Activated T-helper 1 cell treated with anti-CD3 and anti-CD28 coated beads, Interleukin-2, amount 50 U/mL, for 16 hours (primary cell): ENCODE data around the gene EPB42.

Experiments
- DNase-seq, 2 donors: peaks; one replicate each; pipeline ENCODE4 v3.0.0-alpha.2; 2020; ENCODE audit warnings: low read depth in 1 of 2, low spot score in 1 of 2

The EPB42 gene

DNA sequence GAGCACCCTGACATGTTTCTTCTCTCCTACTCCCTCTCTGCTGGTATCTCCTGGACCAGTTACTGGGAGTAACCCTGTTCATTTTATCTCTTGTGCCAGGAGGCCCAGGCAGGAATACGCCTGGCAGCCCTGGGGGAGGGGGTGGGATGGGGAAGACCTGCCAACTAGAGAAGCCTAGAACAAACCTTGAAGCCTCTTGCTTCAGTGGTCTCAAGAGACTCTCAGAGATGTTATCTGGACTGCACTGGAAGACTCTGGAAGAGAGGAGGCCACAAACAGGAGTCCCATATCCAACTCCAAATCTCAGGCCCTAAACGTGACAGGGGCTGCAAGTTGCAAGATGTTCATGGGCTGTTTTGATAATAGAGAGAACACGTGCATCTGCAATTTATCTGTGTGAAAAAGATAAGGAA is at the start of gene EPB42:
TSS of gene EPB42 (minus strand) at position 28 of the 413 bp plus-strand sequence. CDS start 193 bp downstream, outside the sequence.
- no peak for DNase-seq

DNA sequence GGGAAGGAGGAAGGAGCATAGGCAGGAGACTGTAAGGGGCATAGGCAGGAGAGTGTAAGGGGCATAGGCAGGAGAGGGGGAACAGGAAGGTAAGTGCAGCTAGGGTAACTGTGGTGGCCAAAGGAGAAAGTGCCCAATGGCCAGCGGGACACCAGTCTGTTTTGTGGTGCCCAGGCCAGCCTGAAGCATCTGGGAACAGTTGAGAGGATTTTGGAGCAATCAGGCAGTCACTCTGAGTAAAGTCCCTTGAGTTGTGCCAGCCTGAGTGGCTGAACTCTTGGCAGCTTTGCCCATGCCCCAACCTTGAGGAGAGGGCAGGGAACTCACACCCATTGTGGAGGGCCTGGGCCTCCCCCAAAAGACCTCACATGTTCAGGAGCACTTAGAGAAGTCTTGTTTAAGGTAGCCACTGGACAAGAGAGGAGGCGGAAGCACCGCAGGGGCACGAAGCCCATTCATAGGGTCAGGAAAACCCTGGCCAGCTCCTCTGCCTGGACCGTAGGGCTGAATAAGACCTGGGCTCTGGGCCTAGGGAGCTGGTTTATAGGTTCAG is 49.4 kb upstream of the EPB42 start:
- DNase-seq = no peak

DNA sequence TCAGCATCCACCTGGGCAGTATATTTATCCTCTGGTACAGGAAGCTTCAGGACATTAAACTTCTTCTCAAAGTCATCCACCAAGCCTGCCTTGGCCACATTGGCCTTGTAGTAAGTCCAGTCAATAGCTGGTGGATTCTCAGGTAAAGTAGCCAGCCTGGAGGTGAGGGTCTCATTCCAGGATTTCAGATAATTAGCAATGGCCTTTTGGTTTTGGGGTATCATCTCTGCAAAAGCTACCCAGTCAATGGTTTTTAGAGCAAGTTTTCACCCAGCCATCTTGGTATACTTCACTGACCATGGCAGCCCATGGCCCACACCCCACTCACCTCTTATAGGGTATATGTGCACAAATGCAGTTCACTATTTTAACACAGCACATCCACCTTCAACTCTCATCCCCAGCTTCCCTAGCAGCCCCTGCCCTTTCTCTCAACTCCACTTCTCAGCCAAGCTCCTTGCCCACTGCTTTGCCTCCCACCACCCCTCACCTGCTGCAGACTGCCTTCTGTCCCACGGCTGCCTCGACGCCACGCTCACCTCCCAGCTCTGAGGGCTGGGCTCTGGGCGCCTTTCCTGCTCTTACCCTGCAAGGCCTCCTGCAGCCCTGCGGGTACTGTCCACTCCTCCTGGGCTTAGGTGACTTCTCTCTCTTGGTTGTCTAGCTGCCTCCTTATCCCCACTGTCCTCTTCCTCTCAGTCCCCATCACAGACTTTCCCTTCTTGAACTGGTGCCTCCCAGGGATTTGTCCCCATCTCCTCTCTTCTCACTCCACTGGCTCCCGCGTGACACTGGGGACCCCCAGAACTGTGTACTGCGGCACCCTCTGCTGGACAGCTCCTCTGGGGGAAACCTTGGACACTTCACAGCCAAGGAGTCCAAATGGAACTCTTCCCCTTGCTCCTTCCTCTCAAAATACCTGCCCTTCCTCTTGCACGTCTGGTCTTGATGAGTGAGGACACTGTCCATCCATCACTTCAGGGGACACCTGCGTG is 47.6 kb upstream of the EPB42 start:
- DNase-seq = no peak

DNA sequence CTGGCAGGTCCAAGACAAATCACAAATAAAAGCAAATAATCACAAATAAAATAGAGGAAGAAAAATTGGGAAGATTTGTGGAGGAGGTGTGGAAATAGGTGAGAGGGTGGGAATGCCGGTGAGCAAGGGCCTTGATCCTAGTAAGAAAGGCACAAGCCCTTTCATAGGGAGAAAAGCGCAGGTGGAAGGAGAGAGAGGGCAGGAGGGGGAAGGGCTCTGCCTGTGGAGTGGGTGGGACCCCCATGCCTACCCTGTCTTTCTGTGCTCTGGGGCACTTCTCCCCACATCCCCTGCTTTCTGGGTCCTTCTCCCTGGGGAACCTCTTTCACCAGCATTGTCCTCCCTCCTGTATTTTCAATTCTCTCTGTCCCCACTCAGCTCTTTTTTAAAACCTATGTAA is 46.6 kb upstream of the EPB42 start:
- no peak for DNase-seq

DNA sequence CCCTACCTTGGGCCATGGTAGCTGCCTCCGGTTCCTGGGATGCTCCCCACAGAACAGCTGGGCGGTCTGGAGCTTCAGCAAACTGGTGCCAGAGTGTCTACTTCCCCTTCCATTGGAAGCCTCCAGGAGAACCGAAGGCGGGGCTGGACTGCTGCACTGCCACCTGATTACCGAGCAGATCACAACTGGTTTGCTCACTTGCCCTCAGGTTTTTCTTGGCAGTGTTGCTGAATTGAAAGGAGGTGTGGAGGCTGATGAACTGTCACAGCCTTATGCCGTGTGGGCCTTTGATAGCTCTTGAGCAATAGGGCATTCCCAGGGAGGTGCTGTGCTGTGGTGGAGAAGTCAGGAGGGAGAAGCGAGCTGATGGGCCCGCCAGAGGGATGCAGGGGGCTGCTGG is 46.0 kb upstream of the EPB42 start, which contains the start of gene TGM5:
TSS of gene TGM5 (minus strand) at position 95 of the 400 bp plus-strand sequence. CDS start at position 16, 79 bp downstream.
- no peak for DNase-seq

DNA sequence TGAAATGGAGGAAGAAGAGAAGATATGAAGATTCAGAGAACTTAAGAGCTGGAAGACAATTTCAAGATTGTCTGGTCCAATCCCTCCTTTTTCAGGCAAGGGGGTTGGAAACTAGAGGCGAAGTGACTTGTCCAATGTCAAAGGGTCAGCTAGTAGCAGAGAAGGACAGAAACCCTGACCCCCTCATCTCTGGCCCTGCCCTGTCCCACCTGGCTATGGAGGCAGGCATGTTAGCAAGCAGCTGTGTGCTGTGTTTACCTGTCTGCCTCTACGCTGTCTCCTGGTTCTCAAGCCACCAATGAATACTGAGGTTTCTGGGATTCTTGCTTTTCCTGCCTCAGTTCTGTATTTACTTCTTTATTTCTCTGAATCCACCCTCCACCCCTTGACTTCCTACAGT is 45.6 kb upstream of the EPB42 start:
- DNase-seq = no peak

DNA sequence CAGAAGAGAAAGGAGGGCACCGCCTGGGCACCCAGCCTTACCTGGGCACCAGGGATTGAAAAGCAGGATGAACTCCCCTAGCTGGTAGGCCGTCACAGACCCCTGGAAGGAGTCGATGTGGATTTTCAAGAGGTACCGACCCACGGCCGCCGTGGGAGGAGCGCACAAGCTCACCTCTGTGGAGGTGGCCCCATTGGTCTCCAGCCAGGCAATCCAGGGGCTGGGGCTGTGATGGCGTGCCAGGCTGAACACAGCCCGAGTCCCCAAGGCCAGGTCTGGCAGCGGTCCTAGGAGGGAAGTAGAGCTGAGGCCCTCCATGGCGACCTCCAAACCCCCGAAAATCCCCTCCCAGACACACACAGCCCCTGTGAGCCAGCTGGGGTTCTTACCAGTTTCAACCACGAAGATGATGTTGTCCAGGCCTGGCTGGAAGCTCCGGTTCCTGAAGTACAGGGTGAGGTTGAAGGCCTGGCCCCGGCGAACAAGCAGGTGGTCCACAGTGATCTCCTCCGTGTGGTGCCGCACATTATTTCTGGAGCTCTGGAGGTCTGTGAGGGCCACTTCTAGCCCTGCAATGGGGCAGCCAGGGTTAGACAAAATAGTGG is 39.3 kb upstream of the EPB42 start:
- no peak for DNase-seq

DNA sequence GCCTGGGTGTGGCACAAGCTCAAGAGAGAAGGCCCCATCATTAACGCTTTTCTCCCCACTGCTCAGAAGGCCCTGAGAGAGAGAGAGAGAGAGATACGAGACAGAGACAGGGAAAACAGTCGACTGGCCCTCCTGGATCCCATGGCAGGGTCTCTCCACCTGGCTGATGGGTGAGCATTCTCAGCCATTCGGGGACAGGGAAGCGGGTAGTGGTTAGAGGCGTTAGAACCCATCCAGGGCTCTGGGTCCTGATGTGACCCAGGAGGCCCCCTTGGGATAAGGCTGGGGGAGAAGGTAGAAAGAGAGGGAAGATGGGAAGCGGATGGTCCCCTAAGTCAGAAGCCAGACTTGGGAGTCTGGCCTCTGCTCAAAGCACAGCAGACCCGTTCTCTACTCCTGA is 38.0 kb upstream of the EPB42 start:
- DNase-seq = no peak

DNA sequence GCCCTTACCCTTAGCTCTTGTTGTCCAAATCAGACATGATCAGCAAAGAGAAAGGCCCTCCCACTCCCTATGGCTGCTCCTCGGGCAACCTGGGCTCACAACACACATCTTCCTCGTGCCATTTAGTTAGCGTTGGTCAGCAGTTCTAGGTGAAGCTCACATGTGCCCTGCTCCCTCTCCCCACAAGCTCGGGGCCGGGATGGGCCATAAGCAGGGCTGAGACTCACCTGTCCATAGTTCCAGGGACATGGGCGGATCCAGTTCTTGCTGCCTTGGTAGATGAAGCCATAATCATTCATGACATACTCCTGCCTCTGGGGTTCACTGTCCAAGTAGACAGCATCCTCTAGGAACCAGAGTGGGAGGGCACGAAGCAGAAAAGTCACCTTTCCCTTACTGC is 35.5 kb upstream of the EPB42 start:
- DNase-seq = no peak

DNA sequence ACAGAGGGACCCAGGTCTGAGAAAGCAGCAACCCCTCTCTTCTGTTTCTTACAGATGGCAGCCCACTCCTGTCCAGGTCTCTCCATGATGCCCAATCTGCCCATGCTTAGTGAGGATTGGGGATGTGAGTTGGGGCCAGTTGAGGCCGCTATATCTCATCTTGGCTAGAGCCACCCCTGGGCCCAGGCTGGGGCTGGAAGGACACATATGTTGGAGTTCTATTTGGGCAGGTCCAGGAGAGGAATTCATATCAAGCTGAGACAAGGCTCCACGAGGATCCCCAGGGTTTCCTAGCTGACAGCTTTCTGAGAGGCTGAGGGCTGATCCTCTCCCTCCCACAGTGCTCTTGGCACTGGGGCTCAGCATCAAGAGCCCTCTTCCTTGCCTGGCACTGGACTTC is 34.6 kb upstream of the EPB42 start:
- no peak for DNase-seq

DNA sequence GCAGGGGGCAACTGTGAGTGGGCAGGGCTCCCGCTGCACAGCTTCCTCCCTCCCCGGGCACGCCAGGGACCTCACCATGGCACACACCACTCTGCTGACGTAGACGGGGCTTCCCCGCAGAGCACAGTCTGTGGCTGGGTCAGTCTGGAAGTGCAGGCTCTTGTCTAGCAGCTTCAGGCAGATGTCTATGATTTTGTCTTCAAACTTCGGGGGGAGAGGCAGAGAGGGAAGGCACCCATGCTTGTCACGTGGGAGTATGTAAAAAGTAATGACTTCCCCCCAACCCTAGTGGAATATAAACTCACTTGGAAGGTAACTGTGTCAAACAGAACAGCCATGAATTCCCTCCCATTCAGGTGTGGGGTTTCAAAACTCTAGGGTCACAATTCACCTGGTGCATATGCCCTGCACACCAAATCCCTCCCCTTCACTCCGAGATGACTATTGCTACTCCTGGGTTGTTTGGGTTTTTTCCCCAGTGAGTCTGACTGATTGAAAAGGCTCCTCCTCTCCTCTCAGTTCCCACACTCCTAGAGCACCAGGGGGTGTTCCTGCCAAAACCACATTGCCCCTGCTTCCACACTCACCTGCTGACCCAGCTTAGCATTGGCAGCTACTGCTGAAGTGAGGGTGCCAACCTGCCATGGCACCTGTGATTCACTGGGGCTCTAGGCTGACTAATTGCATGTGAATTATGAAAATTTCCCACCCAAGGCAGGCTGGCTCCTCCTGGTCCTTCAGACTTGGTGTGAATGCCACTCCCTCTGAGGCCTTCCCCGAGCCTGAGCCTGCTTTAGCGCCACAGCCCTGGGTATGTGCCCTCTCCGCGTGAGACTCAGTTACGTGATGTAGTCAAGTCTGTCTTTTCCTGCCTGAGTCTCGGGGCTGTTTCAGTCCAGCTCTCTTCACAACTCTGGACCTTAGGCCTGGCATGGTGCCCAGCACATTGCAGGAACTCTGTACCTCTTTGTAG is 32.9 kb upstream of the EPB42 start:
- no peak for DNase-seq

DNA sequence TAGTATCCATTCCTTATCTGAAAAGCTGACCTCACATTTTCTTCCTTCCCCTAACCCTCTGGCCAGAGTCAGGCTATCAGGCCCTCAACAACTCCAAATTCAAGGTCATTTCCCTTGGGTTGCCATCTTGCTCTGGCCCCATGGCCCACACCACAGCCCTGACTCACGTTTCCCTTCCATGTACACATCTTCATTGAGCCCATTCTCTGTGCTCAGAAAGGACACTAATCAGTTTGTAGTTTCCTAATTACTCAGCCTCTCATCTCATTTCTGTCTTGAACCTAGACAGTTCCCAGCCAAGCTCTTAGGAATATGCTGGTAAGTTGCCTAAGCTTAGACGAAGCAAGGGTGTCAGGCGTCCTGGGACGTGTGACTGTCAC is 31.0 kb upstream of the EPB42 start:
- no peak for DNase-seq

DNA sequence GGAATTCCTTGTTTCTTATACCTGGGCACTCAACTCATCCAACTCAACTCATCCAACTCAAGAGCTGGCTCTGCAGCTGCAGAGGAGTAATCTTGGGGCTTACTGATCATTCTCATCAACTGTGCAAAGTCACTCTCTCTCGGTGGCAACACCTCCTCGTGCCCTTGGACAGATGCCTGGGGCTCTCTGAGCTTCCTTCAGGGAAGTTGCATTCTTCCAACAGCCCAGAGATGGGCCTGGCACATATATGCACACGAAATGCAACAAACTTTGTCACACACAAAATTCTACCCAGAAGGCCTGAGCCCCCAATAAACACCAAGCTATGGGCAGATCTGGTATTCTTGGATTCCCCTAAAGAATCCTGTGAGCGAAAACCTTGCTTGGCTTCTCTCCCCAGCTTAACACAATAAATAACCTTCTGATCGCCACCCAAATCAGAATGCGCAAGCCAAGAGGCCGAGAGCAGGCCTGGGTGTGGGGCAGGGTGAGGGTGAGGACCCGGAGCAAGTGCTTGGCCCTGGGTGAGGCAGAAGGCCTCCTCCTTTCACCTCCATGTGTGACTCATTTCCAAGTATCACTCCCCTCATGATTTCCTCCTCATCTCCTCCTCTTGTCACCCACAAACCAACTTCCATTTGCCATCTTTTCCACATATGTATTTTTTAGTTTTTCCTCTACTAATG is 30.5 kb upstream of the EPB42 start:
- no peak for DNase-seq

DNA sequence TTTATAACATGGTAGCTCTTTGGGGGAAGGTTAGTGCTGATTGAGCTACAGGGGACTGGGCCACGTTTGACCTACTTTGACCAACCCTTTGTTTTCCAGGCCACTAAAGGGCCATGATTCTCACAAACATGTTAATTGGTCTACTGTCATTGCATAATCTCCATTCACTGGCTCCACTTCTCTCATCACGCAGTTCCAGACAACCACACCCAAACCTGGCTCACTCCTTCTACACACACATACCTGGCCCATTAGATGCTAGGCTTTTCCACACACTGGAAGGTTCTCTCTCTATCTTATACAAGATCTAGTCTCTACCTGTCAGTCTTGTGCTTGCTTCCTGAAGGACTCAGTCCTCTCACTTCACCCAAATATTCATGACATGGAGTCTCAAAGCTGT is 30.0 kb upstream of the EPB42 start:
- no peak for DNase-seq

DNA sequence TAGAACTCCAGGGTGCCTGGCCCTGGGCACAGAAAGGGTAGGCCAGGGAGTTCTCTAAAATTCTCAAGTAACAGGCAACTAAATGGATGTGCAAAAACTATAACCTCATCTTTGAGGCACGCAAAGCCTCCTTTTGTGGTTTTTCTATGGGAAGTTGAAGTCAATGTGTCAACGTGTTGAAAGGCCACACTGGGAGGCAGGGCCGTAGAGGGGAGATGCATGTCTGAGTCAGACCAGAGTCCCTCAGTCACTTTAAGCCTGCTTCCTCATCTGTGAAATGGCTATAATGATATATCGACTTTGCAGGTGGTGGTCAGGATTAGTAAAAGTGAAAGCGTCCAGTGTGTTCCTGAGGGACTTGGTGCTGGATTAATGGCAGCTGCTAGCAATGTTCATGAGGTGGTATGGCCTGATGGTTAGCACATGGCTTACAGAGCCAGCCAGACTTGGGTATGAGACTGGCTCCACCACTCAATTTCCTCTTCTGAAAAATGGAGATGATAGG is 28.9 kb upstream of the EPB42 start:
- no peak for DNase-seq

DNA sequence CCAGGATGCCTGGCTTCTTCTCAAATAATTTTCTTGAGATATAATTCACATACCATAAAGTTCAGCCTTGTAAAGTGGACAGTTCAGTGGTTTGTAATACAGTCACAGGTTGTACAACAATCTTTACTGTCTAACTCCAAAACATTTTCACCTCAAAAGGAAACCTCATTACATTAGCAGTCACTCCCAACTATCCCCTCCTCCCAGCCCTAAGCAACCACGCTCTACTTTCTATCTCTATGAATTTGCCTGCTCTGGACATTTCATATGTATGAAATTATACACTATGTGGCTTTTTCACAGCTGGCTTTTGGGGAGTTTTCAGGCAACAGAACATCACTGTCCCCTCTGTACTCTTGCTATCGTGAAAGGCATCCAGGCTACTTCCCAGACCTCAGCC is 28.4 kb upstream of the EPB42 start:
- no peak for DNase-seq

DNA sequence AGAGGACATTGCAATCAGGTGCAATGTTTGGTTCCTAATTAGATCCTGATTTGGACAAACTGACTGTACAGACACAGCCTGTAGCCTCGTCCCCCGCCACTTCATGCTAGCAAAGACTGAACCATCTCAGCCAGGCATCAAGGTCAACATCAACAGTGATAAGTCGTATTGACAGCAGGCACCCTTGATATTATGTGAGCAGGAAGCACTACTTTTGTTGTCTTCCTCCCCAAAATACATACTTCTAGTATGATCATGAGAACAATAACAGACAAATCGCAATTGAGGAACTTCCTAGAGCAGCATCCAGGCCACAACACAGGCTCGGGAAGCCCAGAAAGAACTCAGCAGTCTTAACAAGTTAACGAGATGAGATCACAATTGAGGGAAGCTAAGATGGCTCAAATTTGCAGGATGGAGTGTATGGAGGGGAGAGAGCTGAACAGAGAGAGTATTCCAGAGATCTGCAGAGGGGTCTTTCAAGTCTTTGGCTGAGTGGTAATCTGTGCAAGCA is 25.5 kb upstream of the EPB42 start:
- no peak for DNase-seq

DNA sequence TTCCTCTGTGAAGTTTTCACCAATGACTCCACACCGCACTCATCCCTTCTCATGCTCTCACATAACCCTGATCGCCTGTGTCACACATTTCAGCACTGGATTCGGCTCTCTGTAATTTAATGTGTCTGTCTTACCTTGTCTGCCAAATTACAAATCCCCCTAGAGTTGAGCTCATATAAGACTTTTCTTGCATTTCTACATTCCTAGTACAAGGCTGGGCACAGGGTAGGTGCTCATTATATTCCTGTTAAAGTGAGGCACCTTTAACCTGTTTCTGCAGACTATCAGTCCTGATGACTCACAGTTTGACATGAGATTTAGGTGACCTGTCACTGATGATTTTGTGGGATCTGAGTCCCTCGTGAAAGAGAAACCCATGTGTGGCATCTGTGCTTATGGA is 23.3 kb upstream of the EPB42 start:
- no peak for DNase-seq

DNA sequence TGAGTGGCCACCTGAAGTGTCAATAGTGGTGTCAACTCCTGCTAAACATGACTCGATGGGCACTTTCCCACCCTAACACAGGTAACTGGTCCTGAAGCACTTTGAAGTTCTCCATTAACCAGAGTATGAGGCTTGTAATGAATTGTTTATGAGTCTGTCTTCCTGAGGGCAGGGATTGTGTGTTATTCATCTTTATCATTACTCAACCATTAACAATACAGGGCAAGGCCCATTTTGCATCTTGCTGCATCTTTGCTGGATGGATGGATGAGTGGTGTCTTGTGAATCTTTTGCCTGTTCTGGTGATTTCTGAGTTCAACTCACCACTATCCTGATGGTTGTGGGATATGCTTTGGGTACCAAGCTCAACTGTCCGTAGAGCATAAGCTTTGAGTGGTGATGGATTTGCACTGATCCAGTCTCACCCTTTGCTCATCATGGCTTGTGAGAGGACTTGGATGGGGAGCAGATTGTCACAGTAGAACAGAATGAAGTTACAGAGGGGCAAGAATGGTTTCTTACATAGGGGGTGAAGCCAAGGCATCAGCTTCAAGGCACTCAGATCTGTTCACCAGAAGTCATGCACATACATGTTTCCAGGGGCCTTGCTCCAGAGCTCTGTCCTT is 22.3 kb upstream of the EPB42 start:
- DNase-seq = no peak

DNA sequence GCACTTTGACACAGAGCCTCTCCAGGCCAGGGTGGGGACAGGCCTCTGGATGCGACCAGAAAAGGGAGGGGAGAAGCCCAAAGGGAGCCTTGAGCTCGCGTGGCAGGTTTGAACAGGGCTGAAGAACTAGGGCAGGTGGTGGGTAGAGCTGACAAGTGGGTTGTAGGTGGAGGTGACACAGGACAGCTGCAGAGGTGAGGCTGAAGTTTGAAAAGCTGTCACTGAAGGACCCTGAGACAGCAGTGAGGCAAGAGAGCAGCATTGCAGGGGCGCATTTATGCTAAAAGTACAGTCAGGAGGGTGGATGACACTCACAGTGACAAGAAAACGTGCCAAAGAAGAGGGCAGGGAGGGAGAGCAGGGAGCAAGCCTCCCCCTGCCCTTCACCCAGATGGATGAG is 21.8 kb upstream of the EPB42 start:
- DNase-seq = no peak
